ENCODE data around the gene TLR9.

Gene TLR9

GRCh38 chr3:52247409-52248164 is 22.1 kb upstream of the TLR9 start:
- no peak for DNase-seq

GRCh38 chr3:52246728-52247408 is 21.4 kb upstream of the TLR9 start:
- DNase-seq, result no peak

DNA sequence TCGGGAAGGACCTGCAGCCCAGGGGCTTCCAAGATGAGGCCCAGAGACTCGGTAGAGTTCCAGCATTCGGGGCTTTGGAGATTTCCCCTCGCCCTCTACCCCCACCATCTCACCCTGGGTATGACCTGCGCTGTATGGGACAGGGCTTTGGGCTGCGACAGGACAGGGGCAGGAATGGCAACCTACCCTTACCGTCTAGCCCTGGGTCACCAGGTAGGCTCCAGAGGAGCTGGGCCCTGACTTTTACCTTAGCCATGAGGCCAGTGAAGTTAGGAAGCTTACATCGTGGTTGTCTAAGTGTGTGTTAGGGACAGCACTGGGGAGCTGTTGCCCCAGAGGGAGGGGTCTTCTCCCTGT is 20.8 kb upstream of the TLR9 start:
- DNase-seq, result no peak

GRCh38 chr3:52245322-52246263 is 20.1 kb upstream of the TLR9 start, which contains the start of gene PPM1M:
Gene PPM1M, plus strand, starts transcription at chr3:52245759. Its CDS starts 66 bp downstream, at chr3:52245825.
- DNase-seq, result peak in 2 of 4 experiments; percentile 27 to 59

DNA sequence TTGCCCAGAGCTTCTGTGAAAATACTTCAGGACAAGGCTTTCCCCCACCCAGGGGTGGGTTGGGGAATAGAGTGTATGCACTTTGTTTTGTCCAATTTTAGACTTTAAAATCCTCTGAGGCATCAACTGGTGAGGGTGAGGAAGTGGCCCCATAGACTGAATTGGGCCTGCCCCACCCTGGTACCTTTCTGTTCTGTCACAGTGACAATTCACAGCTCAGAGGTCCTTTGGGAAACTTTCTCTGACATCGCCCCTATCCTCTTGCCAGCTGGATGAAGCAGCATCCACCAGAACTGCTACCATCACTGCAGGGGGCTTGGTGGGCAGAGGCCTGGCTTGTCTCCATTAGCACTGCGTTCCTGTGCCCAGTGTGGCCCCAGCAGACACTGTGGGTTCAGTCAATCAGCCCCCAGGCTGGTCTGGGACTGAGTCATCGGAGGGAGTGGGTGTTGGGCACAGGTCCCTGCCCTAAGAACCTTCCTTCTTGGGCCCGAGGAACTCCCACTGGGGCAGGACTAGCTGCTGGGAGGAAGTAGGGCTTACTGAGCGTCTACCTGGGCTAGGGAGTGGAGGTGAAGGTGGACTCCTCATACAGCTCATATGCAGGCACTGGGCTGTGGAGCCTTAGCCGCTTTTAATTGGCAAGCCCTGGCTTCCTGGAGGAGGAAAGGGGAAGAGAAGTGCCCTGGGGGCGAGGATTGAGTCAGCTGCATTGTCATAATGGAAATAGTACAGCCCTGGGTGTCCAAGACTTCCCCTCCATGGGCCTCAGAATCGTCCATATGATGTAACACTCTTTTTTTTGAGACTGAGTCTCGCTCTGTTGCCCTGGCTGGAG is 18.6 kb upstream of the TLR9 start:
- no peak for DNase-seq

DNA sequence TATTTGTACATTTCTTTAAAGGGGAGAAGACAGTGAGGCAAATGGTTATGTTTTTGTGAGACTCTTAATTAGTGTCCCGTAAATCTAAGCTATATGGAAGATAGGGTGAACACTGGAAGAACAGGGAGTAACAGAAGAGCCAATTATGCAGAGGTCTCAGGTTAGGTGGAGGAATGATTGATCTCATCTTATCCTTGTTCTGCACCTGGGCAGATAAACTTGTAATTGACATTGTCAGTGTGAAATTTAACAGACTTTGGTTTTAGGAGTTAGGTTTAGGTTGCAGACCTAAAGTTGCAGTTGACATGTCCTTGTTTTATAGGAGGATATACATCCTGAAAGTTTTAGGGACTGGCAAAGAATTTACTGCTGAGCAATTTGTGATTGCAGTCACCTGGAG is 16.6 kb upstream of the TLR9 start:
- no peak for DNase-seq

GRCh38 chr3:52240886-52241370 is 15.5 kb upstream of the TLR9 start:
- no peak for DNase-seq

GRCh38 chr3:52240059-52240885 is 14.8 kb upstream of the TLR9 start:
- no peak for DNase-seq

- peak; percentile 64 to 81 (median 72) for DNase-seq
Observed at GRCh38 chr3:52238761-52239701, 13.6 kb upstream of the TLR9 start, which contains the start of gene TWF2. Gene TWF2, minus strand, starts transcription at chr3:52239158. Its CDS starts 142 bp downstream, at chr3:52239016.

- DNase-seq, result no peak
Observed at GRCh38 chr3:52238193-52238760, 12.8 kb upstream of the TLR9 start.

DNA sequence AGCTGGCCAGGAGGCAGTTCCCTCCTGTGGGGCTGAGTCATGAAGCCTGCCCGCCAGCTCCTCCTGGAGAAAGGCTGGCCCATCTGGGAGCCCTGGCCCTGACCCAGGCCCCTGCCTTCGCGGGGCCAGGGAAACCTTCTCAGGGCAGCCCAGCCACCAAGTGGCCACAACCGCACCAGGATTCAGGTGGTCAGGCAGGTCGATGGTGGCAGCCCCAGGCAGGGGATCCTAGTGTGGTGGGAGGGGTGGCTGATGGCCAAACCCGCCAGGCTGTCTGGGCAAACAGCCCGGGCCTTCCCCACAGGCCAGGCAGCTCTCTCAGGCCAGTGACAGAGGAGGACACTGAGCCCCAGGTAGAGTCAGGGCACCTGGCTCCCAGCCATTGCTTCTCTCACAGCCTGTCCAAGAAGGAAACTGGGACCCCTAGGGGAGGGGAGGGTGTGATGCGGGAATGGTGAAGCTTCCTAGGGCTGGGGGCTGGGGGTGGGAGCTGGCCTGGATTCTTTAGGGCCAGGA is 12.3 kb upstream of the TLR9 start:
- DNase-seq, result no peak

DNA sequence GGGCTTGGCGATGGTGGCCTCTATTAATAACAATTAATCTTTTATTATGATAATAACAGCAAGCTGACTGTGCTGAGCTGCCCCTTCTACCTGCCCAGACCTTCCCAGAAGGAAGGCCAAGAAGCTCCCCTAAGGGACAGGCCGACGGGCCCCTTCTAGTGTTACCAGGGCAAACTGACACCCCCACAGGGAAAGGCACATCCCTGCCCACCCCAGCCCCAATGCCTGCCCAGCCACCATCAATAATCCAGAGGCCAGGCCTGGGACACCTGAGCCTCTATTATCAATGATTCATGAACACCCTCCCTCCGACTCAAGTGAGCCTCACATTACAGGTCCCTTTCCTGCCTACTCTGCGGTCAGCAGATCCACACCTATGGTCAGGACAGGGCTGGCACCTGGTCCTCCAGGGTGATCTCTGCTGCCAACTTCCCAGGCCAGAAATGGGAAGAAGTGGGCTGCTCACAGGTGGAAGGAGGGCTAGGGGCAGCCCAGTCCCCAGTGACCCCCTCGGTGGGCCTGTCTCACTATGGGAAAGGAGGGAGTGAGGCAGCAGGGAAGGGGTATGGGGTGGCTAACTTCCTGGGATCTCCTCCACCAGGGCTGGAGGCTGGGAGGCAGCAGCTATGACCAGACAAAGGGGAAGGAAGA is 11.7 kb upstream of the TLR9 start:
- no peak for DNase-seq

GRCh38 chr3:52236424-52236886 is 11.0 kb upstream of the TLR9 start:
- DNase-seq, result no peak

GRCh38 chr3:52234516-52235447 is 9.3 kb upstream of the TLR9 start:
- DNase-seq, result no peak

GRCh38 chr3:52233968-52234367 is 8.5 kb upstream of the TLR9 start:
- DNase-seq, result no peak

DNA sequence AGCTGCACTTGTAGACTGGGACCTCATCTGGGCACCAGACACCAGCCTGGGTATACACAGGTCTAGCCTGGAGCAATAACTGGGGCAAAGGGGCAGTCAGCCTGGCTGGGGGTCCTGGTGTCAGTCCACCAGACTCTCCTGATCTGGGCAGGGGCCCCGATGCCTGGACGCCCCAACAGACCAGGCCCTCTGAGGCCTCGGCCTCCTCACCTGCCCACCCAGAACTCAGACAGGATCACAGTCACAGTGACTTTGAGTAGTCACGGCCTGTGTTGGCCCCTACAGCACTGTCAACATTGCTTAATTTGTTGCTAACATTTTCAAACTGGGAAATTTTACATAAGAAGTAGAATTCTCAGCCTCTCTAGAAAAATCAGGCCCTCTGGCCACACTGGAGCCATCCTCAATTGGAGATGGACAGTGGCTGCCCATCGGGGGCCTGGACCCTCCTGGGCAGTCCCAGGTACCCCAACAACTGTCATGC is 7.7 kb upstream of the TLR9 start:
- no peak for DNase-seq
